ENCODE results near the gene SOCS1. TPM values are rescaled to one million over a fixed set of nuclear protein-coding genes. Genes with fewer than 3 reads are reported as not detected.

The SOCS1 gene
- polyA plus RNA-seq, 6 donors from 2014 or later = 19.8 to 62.0 (median 32.5) TPM

DNA sequence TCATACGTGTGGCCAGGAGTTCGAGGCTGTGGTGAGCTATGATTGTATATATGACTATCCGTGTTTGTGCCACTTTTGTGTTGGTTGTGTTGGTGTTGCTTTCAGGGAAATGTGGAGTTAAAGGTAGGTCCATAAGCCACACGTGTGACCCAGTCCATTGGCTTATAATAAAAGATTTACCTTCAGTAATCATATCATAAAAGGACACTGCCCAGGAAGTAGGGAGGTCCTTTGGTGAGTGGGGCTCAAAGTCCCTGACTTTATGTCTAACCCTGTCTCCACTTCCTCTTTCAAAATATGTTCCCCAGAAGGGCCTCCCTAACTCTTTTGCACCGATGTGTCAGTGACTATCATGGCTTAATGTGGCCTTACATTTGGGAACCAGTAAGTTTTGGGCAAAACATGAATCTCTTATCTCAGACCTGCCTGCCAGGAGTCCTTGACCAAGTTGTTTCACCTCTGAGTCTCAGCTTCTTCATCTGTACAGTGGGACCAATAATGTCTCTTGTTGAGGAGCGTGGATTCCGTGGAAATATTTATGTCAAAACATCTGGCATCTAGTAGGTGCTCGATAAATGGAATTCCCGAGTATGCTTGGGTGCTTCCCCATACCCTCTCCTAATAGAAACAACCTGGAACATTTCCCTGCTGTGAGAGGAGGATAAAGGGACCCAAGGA, 8.3 kb upstream of the SOCS1 start:
- no peaks in the 10 kb centered on the region for H3K27me3 Mint-ChIP-seq
- peaks cover 14 to 30% (median 19%) of the 10 kb centered on the region in 3 donors for H3K4me1 Mint-ChIP-seq
- no peak for DNase-seq
- peak in 1 of 2 donors; percentile 51 for ATAC-seq (ENCODE audit: low read depth in 2 of 2)
- H3K36me3 Mint-ChIP-seq = no peaks in the 10 kb centered on the region
- H3K4me3 Mint-ChIP-seq = peak overlapping the region in 1 of 8 donors; percentile 41
- peaks cover 0 to 4% (median 0%) of the 10 kb centered on the region in 7 donors for H3K9me3 Mint-ChIP-seq
- H3K27ac Mint-ChIP-seq = peak overlapping the region in 3 of 6 donors; percentile 2 to 49 (median 34)

DNA sequence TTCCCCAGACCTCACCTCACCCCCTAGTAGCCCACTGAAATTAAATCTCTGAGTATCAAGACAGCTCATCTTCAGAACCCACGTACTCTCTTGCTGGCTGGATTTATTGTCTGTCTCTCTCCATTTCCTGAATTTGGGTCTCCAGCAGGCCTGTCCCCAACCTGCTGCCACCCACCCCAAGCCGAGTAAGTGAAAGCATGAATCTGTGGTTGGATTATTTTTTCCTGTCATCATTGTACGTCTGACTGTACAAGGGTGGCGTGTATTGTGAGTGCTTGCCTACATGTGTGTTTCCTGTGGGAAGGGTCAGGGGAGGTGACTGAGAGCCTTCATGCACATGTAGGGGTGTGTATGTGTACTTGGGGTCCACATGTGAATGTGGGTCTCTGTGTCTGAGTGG, 7.7 kb upstream of the SOCS1 start:
- Mint-ChIP-seq H3K27ac (peak overlapping the region in 2 of 6 donors; percentile 4 to 49), H3K4me1 (peaks cover 19 to 35% (median 20%) of the 10 kb centered on the region in 3 donors), H3K9me3 (peaks cover 0 to 4% (median 0%) of the 10 kb centered on the region in 7 donors), H3K27me3 (no peaks in the 10 kb centered on the region), H3K36me3 (no peaks in the 10 kb centered on the region), H3K4me3 (peak overlapping the region in 1 of 8 donors; percentile 10)
- ATAC-seq (ENCODE audit: low read depth in 2 of 2) (peak; percentile 34 to 57), DNase-seq (no peak)

DNA sequence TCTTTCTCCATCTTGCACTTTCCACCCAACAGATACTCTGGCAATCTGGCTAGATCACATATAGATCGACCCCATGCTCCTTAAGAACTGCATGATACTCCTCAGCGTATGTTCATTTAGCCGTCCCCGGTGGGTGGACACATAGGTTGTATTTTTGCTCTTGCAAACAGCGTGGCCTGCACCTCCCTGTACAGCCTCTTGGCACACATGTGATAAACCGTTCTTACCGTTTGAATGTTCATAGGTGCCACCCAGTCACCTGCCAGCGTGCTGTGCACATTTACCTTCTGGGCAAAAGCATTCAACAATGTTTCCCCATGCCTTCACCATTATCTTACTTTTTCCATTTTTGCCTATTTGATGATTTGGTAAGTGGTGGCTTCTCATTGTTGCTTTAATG, 6.9 kb upstream of the SOCS1 start:
- no peaks in the 10 kb centered on the region for H3K27me3 Mint-ChIP-seq
- DNase-seq (no peak), ATAC-seq (ENCODE audit: low read depth in 2 of 2) (no peak)
- H3K9me3 Mint-ChIP-seq = peaks cover 0 to 1% (median 0%) of the 10 kb centered on the region in 7 donors
- H3K4me3 Mint-ChIP-seq = no peak overlapping the region
- no peaks in the 10 kb centered on the region for H3K36me3 Mint-ChIP-seq
- H3K27ac Mint-ChIP-seq = no peak overlapping the region
- peaks cover 23 to 43% (median 27%) of the 10 kb centered on the region in 3 donors for H3K4me1 Mint-ChIP-seq

DNA sequence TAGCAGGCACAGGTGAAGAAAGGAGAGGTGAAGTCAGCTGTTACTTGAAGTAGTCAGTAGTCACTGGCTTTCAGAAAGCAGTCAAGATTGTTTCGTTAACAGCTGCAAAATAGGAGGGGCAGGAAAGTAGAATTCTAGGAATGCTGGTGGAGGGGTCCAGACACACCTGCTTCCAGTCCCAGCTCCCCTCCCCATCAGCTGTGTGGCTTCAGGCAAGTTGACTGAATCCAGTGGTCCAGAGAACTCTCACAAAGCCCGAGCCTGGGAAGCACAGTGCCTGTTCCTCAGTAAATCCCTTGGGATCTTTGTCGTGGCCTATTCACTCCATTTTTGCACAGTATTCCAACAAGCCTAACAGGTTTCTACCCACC, 4.6 kb upstream of the SOCS1 start:
- no peaks in the 10 kb centered on the region for H3K27me3 Mint-ChIP-seq
- ATAC-seq (ENCODE audit: low read depth in 2 of 2) (no peak), DNase-seq (no peak)
- peak overlapping the region in 1 of 8 donors; percentile 0 for H3K4me3 Mint-ChIP-seq
- H3K36me3 Mint-ChIP-seq = no peaks in the 10 kb centered on the region
- H3K9me3 Mint-ChIP-seq = peaks cover 0 to 1% (median 0%) of the 10 kb centered on the region in 7 donors
- peaks cover 35 to 58% (median 37%) of the 10 kb centered on the region in 3 donors for H3K4me1 Mint-ChIP-seq
- H3K27ac Mint-ChIP-seq = no peak overlapping the region

DNA sequence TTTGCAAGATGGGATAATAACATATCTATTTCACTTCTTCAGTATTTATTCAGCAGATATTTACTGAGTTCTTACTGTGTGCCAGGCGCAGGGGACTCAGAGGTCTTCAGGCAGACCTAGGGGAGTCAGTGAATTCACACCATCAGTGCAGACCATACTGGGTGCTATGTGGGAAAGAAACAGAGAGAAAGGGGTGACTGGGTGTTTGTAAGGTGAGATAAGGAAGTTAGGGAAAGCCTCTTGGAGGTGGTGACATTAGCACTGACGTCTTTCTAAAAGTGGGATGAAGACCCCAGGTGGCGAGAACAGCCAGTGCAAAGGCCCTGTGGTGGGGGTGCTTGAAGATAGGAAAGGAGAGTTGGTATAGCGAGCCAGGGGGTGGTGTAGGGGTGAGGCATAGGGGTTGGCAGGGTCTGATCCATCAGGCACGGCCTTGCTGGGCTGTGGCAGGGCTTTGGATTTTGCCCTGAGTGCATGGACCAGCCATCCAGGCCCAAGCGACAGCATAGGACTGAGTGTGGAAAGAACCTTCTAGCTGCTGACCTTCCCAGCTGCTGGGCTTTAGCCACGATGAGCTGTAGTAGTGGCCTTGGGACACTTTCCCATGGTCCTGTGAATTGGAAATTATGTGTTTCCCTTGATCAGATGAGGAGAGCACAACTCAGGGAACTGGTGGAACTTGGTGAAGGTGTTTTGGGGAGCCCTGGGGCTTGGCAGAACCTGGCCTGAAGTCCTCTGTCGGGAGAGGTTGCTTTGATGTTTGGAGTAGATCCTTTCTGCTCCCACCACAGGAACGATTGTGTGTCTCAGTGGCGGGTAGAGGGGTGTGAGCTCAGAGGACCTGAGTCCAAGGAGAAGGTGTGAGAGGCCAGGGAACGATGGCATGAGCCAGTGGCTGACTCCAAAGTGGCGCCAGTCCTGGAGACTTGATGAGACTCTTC, 3.9 kb upstream of the SOCS1 start:
- peak overlapping the region in 3 of 6 donors; percentile 5 to 78 (median 76) for H3K27ac Mint-ChIP-seq
- no peaks in the 10 kb centered on the region for H3K27me3 Mint-ChIP-seq
- DNase-seq (no peak), ATAC-seq (ENCODE audit: low read depth in 2 of 2) (no peak)
- peak overlapping the region in 4 of 8 donors; percentile 0 to 80 (median 66) for H3K4me3 Mint-ChIP-seq
- no peaks in the 10 kb centered on the region for H3K36me3 Mint-ChIP-seq
- H3K9me3 Mint-ChIP-seq = peaks cover 0 to 1% (median 0%) of the 10 kb centered on the region in 7 donors
- H3K4me1 Mint-ChIP-seq = peaks cover 35 to 55% (median 37%) of the 10 kb centered on the region in 3 donors

DNA sequence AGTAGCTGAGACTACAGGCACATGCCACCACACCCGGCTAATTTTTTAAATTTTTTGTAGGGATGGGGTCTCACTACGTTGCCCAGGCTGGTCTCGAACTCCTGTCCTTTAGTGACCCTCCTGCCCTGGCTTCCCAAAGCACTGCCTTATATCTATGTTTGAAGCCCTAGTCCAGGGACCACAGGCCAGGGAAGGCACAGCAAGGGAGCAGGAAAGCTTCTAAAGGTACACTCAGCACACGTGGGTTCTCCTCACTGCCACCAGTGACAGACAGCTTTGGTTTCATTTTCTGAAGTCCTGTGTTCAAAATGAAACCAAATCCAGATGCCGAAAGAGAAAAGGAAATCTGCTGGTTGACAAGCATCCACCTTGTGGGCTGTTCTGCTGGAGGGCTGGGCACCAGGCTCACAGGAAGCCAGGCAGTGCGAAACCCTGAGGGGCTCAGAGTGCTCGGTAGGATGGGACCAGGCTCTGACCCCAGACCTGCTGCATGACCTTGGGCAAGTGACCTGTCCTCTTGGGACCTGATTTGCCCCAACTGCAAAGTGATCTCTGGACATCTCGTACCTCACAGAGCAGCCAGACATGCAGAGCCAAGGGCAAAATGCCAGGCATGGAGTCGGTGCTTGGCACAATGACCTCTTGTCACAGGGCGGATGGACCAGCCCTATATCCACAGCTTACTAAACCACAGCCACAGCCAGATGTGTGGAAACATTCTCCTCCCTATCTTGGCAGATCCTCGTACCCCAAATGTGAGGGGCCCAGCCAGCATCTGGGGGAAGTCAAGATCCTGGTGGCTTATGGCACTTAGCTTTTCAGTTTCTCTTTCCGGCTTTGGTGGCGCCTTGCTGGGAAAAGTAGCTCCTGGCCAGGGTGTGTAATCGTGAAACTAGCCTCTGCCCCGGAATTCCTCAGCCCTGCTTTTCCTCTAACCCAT, 2.8 kb upstream of the SOCS1 start:
- Mint-ChIP-seq H3K9me3 (peaks cover 0 to 1% (median 0%) of the 10 kb centered on the region in 7 donors), H3K36me3 (peaks cover 1 to 3% of the 10 kb centered on the region in 2 donors), H3K4me3 (peak overlapping the region; percentile 40 to 99 (median 73)), H3K27me3 (no peaks in the 10 kb centered on the region), H3K27ac (peak overlapping the region in 3 of 6 donors; percentile 5 to 54 (median 36)), H3K4me1 (peaks cover 32 to 48% (median 33%) of the 10 kb centered on the region in 3 donors)
- ATAC-seq (ENCODE audit: low read depth in 2 of 2) = peak; percentile 5 to 15
- DNase-seq = peak; percentile 49

DNA sequence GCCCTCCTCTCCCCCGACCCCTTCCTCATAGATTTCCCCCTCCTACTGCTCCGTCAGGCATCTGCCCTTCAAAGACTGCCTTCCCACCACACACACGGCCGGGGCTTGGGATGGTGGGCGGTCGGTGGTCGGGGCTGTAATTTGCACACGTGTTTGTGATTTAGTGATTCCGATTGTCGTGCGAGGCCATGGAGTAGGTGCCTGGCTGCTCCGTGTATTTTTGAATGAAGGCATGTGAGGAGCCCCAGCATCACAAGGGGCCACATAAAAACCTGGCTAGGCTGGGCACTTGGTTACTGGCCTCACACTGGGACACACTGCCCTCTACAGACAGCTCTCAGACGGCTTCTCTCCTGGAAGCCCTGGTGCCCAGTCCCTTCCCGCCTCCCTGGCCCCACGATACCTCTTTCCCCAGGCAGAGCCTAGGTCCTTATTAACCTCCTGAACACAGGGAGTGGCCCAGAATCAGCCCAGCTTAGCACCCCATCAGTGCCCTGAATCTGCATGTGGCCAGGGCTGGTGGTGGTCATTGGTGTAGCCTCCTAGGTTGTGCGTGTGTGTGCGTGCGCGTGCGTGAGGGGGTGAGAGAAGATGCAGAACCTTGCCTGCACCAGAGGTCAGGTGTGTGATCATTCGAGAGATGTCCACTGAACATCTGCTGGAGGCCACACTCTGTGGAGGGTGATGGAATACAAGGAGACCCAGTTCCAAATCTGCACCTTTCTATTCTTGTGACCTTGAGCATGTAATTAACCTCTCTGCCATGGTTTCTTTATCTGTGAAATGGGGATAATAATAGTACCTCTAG, 1.3 kb upstream of the SOCS1 start:
- Mint-ChIP-seq H3K36me3 (peaks cover 6 to 13% of the 10 kb centered on the region in 2 donors), H3K9me3 (peaks cover 0 to 1% (median 0%) of the 10 kb centered on the region in 7 donors), H3K4me3 (peak overlapping the region; percentile 94 to 99 (median 98)), H3K27me3 (no peaks in the 10 kb centered on the region), H3K27ac (peak overlapping the region; percentile 81 to 98 (median 96)), H3K4me1 (peaks cover 34 to 55% (median 41%) of the 10 kb centered on the region in 3 donors)
- ATAC-seq (ENCODE audit: low read depth in 2 of 2) = no peak
- DNase-seq = no peak

DNA sequence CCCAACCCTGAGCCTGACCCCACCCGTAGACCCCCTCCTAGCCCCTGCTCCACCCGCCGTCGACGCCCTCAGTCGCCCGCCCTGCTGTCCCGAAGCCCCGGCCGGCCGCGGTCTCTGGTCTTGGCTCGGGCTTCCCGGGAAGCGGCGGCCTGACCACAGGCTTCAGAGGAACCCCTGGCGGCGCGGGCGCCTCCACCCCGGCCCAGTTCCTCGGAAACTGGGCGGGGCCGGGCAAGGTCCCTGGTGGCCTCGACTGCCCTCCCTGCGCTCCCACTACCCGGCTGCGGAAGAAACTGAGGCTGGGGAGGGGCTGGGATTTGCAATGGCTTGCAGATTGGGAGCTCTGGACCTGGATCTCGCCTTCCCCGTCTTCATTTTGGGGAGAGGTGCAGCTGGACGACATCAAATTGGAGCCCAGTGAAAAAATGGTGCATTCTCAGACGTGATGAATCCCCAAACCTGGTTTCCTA, 692 bp upstream of the SOCS1 start:
- peaks cover 6 to 13% of the 10 kb centered on the region in 2 donors for H3K36me3 Mint-ChIP-seq
- H3K9me3 Mint-ChIP-seq = peaks cover 0 to 1% (median 0%) of the 10 kb centered on the region in 7 donors
- H3K27me3 Mint-ChIP-seq = no peaks in the 10 kb centered on the region
- H3K4me3 Mint-ChIP-seq = peak overlapping the region; percentile 94 to 99 (median 98)
- H3K27ac Mint-ChIP-seq = peak overlapping the region; percentile 97 to 99 (median 98)
- peaks cover 38 to 62% (median 48%) of the 10 kb centered on the region in 3 donors for H3K4me1 Mint-ChIP-seq
- DNase-seq = no peak
- ATAC-seq (ENCODE audit: low read depth in 2 of 2) = no peak

DNA sequence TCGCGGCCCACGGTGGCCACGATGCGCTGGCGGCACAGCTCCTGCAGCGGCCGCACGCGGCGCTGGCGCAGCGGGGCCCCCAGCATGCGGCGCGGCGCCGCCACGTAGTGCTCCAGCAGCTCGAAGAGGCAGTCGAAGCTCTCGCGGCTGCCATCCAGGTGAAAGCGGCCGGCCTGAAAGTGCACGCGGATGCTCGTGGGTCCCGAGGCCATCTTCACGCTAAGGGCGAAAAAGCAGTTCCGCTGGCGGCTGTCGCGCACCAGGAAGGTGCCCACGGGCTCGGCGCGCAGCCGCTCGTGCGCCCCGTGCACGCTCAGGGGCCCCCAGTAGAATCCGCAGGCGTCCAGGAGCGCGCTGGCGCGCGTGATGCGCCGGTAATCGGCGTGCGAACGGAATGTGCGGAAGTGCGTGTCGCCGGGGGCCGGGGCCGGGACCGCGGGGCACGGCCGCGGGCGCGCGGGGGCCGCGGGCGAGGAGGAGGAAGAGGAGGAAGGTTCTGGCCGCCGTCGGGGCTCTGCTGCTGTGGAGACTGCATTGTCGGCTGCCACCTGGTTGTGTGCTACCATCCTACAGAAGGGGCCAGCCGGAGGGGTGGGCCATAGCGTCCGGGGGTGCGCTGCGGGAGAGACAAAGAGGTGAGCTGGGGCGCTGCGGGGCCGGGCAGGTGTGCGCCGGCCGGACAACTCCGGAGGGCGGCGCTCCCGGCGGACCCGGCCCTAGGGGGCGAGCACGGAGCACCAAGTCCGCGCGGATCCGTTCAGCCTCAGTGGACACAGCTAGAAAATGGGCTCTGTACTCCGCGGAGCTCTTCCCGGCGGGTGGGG, 879 bp downstream of the SOCS1 start:
- Mint-ChIP-seq H3K4me3 (peak overlapping the region; percentile 83 to 95 (median 88)), H3K4me1 (peaks cover 44 to 67% (median 48%) of the 10 kb centered on the region in 3 donors), H3K27me3 (no peaks in the 10 kb centered on the region), H3K36me3 (peaks cover 6 to 20% of the 10 kb centered on the region in 2 donors), H3K27ac (peak overlapping the region in 4 of 6 donors; percentile 65 to 94 (median 80)), H3K9me3 (peaks cover 0 to 1% (median 0%) of the 10 kb centered on the region in 7 donors)
- DNase-seq (peak; percentile 59), ATAC-seq (ENCODE audit: low read depth in 2 of 2) (peak; percentile 26 to 34)

DNA sequence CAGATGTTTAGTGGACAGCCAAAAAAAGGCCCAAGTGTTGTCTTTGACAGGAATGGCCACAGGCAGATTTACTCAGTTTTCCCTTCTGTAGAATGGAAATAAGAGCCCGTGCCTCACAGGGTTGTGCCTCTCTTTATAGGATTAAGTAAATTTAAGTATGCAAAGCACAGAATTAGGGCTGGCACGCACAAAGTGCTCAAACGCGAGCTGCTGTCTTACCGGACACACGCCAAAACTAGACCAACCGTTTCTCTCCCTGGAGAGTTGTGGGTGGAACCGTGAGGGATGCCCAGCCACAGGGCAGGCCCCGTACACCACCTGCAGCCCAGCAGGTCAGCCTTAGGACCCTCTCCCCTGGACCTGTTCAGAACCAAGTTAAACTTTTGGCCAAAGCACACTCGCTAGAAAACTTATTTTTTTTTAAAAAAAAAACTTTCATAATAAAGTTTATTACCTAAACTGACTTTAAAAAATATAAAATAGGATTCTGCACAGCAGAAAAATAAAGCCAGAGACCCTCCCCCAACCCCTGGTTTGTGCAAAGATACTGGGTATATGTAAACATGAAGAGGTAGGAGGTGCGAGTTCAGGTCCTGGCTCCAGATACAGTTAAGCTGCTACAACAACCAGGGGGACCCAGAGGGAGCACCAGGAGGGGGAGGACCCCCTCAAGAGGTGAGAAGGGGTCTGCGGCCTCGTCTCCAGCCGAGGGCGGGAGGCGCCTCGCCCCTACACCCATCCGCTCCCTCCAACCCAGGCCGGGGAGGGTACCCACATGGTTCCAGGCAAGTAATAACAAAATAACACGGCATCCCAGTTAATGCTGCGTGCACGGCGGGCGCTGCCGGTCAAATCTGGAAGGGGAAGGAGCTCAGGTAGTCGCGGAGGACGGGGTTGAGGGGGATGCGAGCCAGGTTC, 1.8 kb downstream of the SOCS1 start:
- peak overlapping the region in 4 of 6 donors; percentile 43 to 91 (median 80) for H3K27ac Mint-ChIP-seq
- H3K9me3 Mint-ChIP-seq = no peaks in the 10 kb centered on the region
- no peak for ATAC-seq (ENCODE audit: low read depth in 2 of 2)
- peak overlapping the region; percentile 83 to 95 (median 88) for H3K4me3 Mint-ChIP-seq
- no peaks in the 10 kb centered on the region for H3K27me3 Mint-ChIP-seq
- peaks cover 6 to 20% of the 10 kb centered on the region in 2 donors for H3K36me3 Mint-ChIP-seq
- DNase-seq = no peak
- peaks cover 44 to 58% (median 45%) of the 10 kb centered on the region in 3 donors for H3K4me1 Mint-ChIP-seq
